Fibroblast of mammary gland (primary cell): ENCODE measurements around the gene UNC50.
"Not testable (repeated sequence)": the region's sequence is repeated elsewhere in the genome, so short reads cannot be mapped to it uniquely, and the experiment has no call there.

Source experiments
- DNase-seq: peaks from one replicate; pipeline ENCODE4 v3.0.0-alpha.2; 2010; ENCODE audit warnings: low read depth
- H3K4me3 ChIP-seq: 2 replicates; pipeline ENCODE4 v1.5.1; 2011; ENCODE audit warnings: low read depth, mild to moderate bottlenecking, low read length, moderate library complexity; ENCODE audit not compliant: control insufficient read depth
- CTCF ChIP-seq: conservative IDR thresholded peaks from 2 replicates; pipeline ENCODE4 v1.5.1; 2011; ENCODE audit warnings: low read depth, low read length, inconsistent platforms; ENCODE audit not compliant: control insufficient read depth, insufficient read depth

UNC50 gene

GRCh38 chr2:98592565-98592964 lies 15.8 kb upstream of the UNC50 start:
- no peak overlapping the region for H3K4me3 ChIP-seq
- DNase-seq = no peak
- TF ChIP-seq CTCF = no peak

- not testable (repeated sequence) for H3K4me3 ChIP-seq, DNase-seq
Observed at GRCh38 chr2:98594665-98595064, 13.7 kb upstream of the UNC50 start.

GRCh38 chr2:98598781-98599428 lies 9.5 kb upstream of the UNC50 start:
- TF ChIP-seq CTCF = no peak
- DNase-seq = peak; percentile 86
- H3K4me3 ChIP-seq = no peak overlapping the region

- TF ChIP-seq CTCF = peak; percentile 68
- no peak overlapping the region for H3K4me3 ChIP-seq
- peak; percentile 56 for DNase-seq
Observed at GRCh38 chr2:98601532-98602132, 6.8 kb upstream of the UNC50 start.

- no peak for TF ChIP-seq CTCF
- peak; percentile 35 for DNase-seq
- H3K4me3 ChIP-seq = no peak overlapping the region
Observed at GRCh38 chr2:98604547-98604946, 3.8 kb upstream of the UNC50 start.

- TF ChIP-seq CTCF = no peak
Observed at GRCh38 chr2:98605076-98605475, 3.3 kb upstream of the UNC50 start.

GRCh38 chr2:98606431-98606830 lies 2.0 kb upstream of the UNC50 start:
- TF ChIP-seq CTCF = no peak
- H3K4me3 ChIP-seq = no peak overlapping the region
- no peak for DNase-seq

More at GRCh38 chr2:98605076-98605475, 3.3 kb upstream of the UNC50 start:
- H3K4me3 ChIP-seq = no peak overlapping the region
- no peak for DNase-seq
